GM12873 (cell line): ENCODE results near the gene HABP4.

Experiments used
- TF ChIP-seq, protein P1 (sequence below): IDR thresholded peaks from 2 replicates; pipeline ENCODE4 v1.5.1; 2012; ENCODE audit warnings: low read depth, mild to moderate bottlenecking, moderate library complexity, low read length, control low read depth; ENCODE audit not compliant: insufficient read depth; ENCODE audit errors: missing control alignments

HABP4 gene

DNA sequence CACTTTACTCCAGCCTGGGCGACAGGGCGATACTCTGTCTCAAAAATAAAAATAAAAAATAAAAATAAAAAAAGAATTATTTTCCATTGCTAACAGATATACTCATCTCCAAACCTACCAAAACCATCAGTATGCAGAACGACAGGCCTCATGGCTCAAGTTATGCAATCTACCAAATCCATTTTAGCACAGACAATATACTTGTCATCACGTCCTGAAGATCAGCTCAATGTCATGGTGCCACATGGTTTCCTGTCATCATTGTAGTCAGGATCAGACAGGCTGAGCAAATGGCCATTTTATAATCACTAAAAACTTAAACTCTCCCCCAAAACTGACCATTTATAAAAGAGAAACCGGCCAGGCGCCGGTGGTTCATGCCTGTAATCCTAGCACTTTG is 69.1 kb downstream of the HABP4 start:
- TF ChIP-seq, protein P1, sequence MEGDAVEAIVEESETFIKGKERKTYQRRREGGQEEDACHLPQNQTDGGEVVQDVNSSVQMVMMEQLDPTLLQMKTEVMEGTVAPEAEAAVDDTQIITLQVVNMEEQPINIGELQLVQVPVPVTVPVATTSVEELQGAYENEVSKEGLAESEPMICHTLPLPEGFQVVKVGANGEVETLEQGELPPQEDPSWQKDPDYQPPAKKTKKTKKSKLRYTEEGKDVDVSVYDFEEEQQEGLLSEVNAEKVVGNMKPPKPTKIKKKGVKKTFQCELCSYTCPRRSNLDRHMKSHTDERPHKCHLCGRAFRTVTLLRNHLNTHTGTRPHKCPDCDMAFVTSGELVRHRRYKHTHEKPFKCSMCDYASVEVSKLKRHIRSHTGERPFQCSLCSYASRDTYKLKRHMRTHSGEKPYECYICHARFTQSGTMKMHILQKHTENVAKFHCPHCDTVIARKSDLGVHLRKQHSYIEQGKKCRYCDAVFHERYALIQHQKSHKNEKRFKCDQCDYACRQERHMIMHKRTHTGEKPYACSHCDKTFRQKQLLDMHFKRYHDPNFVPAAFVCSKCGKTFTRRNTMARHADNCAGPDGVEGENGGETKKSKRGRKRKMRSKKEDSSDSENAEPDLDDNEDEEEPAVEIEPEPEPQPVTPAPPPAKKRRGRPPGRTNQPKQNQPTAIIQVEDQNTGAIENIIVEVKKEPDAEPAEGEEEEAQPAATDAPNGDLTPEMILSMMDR: no peak

DNA sequence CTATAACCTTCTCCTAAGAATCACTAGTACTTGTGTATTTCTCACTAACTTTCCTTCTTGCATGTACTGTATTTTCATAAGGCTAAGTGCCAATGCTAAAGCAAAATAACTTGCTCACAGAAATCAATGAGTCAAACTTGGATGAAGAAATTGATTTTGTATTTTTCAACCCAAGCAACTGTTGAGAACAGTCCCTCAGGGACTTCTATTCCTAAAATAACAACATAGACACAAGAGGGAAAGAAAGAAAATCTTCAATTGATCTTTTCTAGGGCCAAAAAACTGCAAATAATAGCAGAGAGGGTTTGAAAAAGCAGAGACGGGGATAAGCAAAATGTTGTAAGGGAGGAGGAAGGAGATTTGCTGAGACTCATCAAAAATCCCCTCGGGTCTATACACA is 69.8 kb downstream of the HABP4 start:
- TF ChIP-seq, protein P1: no peak

DNA sequence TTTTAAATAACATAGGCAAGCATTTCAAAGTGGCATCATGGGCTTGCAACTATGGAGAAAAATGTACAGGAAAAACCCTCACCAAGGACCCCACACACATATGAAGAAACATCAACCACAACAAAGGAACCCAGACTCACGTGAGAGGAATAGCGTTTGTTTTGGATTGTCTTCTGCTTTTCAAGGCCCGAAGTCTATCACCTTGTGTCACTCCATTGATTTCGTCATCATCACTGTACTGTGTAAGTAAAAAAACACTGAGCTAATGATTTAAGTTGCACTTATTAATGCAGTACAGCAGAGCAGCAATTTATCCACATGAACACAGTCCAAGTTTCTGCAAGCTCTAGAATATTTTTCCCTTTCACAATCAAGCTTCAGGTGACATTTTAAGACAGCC is 72.4 kb downstream of the HABP4 start:
- TF ChIP-seq, protein P1: no peak

- TF ChIP-seq, protein P1: no peak
These were observed 73.4 kb downstream of the HABP4 start for GRCh38 chr9:96523374-96523773.

DNA sequence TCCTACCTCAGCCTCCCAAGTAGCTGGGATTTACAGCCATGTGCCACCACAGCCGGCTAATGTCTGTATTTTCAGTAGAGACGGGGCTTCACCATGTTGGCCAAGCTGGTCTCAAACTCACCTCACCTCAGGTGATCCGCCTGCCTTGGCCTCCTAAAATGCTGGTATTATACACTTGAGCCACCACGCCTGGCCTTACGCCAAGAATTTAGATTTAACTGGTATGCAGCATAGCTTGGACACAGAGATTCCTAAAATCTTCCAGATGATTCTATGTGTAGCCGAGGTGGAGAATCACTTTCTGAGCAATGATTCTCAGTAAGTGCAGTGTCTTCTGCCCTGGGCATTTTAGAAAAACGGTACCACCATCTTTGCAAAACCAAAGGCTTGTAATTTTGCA is 74.1 kb downstream of the HABP4 start:
- TF ChIP-seq, protein P1: no peak

DNA sequence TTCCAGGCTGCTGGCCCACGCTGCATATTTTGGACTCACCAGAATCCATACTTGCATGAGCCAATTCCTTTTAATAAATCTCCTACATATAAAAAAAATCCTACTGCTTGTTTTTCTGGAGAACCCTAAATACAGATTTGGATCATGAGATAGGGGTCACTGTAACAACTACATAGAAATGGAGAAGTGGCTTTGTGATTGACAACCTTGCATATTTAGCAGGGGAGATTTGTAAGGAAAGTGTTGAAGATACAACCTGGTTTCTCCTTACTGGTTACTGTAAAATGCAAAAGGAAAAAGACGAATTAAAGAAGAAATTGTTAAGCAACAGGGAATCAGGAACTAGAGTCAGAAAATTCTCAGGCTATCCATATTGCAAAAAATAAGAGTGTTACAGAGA is 74.8 kb downstream of the HABP4 start:
- TF ChIP-seq, protein P1: no peak

GRCh38 chr9:96532173-96532572 is 82.2 kb downstream of the HABP4 start:
- TF ChIP-seq, protein P1: no peak
